Iris pigment epithelial cell (primary cell): ENCODE measurements around the gene PDZRN3.

Experiments used
- DNase-seq: peaks from one replicate; pipeline ENCODE4 v3.0.0-alpha.2; 2011; ENCODE audit warnings: low read depth

Gene PDZRN3

DNA sequence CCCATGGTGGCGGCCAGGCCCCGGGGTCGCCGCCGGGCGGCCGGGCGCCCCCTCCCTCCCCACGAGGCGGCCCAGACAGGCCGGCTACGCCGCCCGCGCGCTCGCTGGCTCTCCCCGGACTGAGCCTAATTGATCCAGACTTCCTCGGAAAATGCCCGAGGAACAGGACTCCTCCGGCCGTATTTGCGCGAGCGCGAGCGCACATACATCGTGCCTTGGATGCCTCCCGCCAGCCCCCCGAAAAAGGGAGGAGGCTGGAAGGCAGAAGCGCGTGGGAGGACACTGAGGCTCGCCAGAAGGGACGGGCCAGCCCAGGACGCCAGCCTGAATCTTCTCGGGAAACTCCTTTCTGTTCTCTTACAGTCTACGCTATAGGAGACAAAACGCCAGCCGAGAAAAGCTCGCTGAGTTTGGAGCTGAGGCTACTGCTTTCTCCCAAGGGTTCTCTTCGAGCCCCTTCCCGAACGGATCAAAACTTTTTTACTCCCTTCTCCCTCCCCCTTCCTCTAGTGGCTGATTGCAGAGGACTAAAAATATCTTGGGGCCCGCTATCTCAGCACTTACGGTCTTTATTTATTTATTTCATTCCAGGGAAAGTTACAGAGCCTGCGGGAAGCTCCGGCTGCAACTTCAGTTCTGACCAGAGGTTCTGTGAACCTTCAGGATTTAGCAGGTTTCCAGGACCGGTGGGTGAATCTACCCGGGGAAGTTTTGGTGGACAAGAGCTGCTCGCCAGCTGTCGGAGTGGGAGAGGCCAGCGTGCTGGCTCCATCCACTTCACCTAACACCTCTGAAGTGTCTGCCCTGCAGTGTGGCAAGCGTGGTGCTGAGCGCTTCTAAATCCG lies at the start of gene PDZRN3:
Gene PDZRN3 (minus strand): TSS at position 121 of the 845 bp plus-strand sequence.
- peak; percentile 45 for DNase-seq

DNA sequence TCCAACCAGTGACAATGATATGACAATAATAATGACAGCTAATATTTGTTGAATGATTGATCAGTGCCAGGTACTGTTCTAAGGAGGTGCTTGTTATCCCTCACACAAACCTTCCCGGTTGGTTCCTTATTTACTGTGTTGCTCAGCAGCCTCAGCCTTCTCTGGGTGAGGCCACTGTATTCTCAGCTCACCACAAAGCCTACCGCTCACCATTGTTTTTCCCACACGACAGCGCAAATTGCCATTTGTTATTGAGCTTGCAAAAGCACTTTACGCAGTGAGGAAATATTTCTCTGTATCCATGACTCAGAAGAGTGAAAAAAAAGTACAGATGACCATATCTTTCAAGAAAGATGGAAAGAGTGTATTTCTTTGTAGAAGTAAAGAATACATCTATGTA lies 49.5 kb upstream of the PDZRN3 start:
- no peak for DNase-seq

DNA sequence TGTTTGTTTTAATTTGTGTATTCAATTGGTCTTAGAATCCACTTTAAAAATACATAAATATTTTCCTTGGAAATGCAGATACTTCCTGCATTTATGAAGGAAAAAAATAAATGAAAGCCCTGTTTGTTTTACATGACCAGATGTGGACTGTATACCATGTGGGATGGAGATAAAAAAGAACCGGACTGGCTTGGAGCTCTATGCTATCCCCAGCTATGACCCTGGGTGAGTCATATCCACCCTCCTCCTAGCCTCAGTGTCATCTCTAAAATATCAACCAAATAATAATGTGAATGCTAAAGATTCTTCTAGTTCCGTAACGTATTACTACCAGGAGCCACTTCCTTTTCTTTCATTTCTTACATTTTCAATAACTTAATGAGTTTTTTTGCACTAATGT lies 44.5 kb upstream of the PDZRN3 start:
- peak; percentile 15 for DNase-seq

DNA sequence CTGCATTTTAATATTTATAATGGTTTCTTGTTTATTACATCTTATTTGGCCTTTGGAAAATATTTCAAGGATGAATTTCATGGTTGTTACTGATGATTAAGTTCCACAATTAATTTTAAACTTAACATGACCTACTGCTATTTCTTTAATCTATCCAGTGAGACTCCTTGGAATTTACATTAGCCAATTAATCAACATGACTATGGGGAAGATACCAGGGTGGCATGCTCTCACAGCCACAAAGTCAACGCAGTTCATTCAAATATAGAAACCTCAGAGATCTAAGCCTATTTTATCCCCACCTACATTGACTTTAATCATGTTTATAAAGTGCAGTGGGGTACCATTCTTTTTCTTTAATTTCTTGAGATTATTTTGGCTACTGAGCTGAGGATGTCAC lies 43.6 kb upstream of the PDZRN3 start:
- DNase-seq: no peak

DNA sequence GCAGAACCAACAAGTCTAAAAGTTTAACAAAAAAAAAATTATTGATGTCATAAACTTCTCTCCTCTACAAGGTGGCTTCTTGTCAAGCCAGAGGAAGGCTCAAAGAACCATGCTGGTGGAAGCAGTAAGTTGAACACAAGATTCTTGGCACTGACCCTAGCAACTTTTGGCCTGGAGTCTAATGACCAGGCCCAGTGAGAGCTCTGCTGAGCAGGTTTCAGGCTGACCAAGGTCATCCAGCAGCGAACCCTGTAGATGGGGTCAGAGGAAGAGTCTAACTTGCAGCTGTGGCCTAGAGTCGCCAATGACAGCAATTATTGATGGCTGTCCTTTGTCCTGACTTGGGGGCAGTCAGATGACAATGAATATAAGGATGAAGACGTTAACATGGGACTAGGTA lies 43.1 kb upstream of the PDZRN3 start:
- DNase-seq: no peak

DNA sequence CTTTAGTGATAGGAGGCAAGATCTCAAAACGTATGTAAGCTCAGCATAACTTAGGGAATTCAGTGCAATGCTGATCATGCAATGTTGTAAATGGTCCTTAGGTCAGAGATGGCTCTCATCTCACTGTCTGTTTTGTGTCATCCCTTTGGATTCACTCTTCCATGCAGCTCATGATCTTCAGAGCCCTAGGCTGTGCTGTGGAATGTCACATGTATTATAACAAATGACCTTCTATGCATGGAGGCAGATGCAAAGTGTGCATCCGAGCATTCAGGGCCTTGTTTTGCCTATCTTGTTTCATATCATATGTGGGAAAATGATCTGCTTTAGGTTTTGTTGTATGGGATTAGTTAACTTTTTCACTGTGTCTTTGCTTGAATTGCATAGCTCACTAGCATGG lies 40.5 kb upstream of the PDZRN3 start:
- no peak for DNase-seq

DNA sequence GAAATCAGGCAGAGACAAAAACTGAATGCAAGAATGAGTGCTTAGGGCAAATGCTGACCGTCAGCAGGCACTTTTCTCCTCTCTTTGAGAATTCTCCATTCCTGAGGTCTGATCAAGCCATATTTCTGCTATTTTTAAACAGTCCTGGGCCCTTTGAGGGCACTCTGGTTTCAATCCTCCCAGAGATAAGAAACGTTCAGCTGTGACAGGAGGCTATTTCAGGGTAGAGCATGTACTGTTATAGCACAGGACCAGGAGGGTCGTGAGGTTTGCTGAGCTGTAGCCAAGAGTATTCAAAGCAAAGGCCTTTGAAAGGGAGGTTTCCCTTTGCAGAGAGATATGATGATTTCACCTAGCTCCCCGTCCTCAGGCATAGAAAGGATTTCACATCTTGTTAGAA lies 39.6 kb upstream of the PDZRN3 start:
- no peak for DNase-seq

DNA sequence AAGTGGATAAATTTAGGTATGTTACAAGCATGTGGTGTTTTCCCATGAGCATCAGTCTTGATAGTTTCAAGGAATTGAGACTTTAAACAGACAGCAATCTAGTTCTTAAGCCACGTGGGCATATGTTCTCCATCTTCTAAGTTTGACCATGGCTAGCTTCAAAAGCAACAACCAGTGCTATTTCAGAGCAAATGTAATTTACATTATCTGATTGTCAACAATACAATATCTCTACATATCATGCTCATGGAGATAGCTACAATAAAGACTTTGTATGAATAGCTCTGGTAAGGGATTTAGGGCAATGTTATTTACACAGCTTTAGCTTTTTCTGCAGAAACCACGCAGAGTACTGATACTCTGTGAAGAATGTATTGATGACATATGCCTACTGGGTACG lies 38.8 kb upstream of the PDZRN3 start:
- DNase-seq: no peak

DNA sequence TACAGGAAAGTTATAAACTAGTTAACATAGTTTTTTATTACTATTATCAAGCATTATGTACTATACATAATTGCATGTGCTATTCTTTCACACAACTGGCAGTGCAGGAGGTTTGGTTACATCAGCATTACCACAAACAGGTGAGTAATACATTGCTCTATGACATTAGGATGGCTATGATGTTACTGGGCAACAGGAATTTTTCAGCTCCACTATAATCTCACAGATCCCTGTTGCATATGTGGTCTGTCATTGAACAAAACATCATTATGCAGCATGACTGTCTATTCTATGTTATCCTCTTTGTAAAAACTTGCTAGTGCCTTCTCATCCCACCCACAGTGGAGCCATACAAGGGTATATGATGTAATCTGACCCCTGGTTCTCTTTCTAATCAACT lies 36.5 kb upstream of the PDZRN3 start:
- peak; percentile 63 for DNase-seq

DNA sequence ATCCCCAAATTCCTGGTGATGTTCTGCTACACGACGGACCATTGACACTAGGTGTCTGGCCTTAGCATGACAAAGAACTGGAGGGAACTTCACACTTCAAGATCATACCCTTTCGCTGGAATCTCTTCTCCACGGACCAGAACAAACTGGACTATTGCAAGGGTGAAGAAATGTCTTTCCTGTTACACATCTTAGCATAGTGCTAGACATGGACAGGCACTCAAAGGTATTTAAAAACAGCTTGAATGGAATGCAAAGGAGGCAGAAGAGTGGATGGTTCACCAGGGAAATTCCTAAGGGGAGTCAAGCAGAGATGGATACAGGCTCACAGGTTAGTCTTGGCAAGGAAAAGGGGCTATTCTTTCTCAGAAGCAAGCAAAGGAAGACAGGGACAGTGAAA lies 33.5 kb upstream of the PDZRN3 start:
- no peak for DNase-seq

DNA sequence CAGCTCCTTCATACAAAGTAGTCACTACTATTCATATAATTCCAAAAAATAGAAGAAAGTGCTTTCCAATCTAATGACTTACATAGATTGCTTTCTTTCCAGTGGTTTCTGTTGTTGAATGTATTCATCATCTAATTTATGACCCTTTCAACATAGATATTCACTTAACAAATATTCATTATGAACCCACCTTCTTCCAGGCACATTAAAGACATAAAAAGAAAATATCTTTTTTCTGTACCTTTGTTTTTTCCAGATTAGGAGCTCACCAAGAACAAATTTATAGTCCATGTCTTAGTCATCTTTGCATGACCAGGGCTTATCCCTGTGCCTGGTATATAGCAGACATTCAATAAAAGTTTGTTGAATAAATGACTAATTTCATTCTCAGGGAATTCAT lies 32.4 kb upstream of the PDZRN3 start:
- no peak for DNase-seq

DNA sequence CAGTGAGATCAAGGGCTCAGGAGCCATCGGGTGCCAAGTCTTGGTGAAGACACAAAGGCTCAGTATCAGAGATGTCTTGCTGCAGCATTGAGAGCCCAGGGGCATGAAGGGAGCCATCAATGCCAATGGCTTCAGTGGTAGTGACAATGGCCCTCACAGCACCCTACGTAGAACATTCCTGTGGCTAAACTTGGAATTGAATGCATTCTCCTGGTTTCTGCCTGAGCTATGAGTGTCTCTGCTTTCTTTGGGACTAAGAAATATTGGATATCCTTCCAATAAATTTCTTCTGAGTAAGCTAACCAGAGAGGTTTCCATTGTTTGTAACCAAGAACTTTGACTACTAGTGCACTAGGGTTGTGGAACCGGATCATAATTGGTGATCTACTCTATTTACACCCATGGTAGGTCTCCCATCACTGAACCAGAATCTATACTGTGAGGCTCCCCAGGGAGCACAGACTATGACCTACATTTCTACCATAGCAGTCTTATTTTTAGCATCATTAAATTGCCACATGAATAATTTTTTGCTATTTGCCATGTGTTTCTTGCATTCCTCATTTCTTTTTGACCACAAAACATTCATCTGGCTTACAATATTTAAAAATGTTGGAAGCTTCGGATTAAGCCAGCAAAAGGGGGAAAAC lies 31.6 kb upstream of the PDZRN3 start:
- DNase-seq: peak; percentile 21

DNA sequence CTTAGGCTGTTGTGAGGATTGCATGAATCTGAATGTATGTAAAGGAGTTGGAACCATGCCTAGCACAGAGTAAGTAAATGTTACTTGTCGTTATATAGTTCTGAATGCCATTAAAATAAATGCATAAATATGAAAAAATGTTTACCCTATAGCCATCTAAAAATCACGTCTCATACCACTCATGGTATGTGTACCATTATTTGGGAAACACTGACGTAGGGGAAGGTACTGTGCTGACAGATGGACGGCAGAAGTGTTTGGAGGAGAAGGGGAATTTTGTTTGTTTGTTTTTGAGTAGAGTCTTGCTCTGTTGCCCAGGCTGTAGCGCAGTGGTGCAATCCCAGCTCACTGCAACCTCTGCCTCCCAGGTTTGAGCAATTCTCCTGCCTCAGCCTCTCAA lies 30.5 kb upstream of the PDZRN3 start:
- DNase-seq: no peak

DNA sequence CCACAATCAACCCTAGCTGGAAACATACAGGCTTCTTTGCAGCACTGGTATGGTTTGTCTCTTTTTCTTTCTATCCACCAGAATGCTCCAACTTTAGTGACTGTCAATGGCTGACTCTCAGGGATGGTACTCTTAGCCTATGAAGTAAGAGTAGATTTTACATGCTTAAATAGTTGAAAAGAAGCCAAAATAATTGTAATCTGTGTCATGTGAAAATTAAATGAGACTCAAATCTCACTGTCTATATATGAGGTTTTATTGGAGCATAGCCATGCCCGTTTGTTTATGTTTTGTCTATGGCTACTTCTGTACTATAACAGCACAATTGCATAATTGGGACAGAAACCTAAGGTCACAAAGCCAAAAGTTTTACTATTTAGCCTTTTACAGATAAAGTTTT lies 29.1 kb upstream of the PDZRN3 start:
- DNase-seq: peak; percentile 8

DNA sequence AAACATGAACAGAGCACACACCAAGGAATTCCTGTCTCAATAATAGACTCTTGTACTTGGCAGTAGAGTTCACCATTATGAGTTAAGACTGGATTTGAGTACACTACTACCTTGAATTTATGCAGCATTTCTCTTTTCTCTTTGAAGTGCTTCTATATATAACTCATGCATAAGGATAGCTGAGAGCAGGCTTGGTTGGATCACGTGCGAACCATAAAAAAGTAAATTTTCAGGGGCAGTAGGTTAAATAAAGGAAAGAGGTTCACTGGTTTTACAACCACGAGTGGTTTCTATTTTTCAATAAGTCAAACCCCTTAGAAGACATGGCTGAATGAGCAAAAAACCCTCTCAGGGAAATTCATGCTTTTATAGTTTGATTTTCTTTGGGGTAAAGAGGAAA lies 28.6 kb upstream of the PDZRN3 start:
- DNase-seq: no peak

DNA sequence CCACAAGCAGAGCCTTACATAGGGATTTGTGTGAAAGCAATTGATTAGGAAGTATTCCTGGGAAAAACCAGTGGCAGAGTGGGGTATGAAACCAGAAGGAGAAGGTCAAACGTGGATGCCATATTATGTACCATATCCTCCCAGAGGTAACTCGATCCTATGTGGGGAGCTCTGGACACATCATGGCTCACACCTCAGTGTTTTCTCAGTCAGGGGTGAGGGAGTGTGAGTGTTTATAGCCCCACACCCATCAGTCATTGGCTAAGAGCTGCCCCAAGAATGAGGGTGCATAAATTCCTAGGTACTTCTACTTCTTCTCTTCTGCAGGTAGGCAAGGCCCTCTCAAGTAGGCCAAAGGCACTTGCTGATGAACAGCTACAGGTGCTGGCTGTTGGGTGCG lies 28.2 kb upstream of the PDZRN3 start:
- DNase-seq: no peak

DNA sequence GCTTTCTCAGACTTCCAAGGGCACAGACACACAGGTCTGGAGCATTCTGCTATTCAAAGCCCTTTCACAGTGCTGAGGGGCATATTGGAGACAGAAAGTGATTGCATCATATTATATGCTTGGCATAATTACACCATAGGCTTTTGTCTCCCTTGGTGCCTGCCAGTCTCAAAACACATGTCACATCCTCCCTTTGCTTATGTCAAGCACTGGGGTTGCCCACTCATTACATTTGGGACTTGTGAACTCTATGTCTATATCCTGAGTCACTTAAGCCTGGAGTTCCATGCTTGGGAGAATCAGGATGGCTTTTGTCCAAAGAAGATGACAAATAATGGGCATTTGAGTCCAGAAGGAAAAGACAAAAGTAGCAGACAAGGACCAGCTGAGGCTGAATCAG lies 12.3 kb upstream of the PDZRN3 start:
- DNase-seq: no peak

DNA sequence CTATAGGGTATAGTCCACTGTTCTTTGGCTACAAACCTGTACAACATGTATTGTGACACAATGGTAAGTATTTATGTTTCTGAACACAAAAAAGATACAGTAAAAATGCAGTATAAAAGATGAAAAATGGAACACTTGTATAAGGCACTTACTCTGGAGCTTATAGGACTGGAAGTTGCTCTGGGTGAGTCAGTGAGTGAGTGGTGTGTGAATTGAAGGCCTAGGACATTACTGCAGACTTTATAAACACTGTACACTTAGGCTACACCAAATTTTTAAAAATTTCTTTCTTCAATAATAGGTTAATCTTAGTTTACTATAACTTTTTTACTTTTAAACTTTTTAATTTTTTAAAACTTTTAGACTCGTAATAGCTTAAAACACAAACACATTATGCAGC lies 10.5 kb upstream of the PDZRN3 start:
- no peak for DNase-seq

DNA sequence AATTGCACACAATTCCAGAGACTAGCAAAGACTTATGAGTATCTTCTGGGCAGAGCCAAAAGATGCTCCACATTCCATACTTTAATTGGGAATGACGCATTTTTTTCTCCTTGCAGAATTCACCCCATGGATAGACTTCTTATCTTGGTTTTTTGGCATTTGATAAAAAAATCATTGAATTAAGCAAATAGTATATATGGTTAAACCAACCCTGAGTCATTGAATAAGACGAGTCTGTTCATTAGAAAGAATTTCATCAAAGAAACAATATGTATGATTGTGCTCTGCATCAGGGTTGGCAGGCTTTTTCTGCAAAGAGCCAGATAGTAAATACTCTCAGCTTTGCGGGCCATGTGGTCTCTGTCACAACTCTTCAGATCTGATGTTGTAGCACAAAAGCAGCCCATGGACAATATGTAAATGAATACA lies 9.2 kb upstream of the PDZRN3 start:
- no peak for DNase-seq

DNA sequence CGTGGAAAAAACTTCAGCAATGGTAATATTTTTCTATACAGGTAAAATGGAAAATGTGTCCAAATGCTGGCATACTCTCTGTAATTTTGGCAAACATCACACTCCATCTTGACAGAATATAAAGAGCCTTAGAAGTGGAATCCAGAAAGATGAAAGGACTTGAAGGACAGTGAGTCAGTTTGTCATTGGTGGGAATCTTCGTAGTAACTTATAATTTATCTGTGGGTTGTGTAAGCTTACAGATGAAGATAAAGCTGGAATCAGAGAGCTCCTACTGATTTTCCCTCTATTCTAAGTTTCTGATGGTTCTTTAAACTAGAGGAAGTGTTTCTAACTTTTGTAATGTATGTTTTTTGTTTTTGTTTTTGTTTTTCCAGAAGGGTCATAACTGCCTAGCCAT lies 8.7 kb upstream of the PDZRN3 start:
- no peak for DNase-seq

DNA sequence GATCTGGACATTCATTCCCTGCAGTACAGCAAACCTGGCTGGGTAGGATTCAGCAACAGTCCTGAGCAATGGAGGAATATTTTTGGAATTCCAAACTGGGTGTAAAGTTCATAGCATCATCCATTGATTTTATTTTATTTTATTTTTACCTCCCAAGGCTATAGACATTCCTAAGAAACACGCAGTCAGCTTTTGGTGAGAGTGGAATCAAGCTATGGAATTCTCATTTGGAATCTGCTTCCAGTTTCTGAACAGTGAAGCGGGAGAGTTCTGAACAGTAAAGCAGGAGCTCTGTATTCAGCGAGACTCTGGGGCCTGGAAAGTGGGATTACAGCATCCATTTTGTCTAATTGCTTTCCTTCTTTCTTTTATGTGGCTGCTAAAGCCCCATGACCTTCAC lies 1.4 kb upstream of the PDZRN3 start:
- no peak for DNase-seq

DNA sequence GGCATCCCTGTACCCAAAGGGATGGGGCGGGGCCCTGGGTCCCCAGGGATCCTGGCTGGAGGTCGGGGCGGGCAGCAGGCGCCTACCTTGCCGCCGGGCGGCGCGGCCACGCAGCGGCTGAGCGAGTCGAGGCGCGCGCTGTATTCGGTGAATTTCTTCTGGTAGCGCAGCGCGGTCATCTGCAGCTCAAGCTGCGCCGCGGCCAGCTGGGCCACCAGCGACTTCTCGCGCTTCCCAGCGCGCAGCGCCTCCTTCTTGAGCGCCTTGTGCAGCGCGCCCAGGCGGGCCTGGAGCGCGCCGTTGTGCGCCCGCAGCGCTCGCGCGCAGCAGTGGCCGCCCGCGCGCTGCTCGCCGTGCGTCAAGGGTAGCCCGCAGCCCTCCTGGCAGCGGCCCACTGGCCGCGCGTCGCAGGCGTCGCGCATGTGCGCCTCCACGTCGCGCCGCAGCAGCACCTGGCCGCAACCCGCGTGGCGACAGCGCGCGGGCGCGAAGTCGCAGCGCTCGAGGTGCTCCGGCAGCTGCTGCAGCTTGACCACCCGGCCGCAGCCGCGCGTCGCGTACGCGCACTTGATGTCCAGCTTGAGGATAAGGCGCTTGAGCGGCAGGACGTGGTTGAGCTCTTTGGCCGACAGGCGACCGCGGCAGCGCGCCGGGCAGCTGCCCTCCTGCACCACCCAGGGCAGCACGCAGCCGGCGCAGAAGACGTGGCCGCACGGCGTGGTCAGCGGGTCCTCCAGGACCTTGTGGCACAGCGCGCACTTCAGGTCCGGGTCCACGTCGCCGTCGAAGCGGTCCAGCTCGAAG lies 522 bp downstream of the PDZRN3 start:
- peak; percentile 52 for DNase-seq

DNA sequence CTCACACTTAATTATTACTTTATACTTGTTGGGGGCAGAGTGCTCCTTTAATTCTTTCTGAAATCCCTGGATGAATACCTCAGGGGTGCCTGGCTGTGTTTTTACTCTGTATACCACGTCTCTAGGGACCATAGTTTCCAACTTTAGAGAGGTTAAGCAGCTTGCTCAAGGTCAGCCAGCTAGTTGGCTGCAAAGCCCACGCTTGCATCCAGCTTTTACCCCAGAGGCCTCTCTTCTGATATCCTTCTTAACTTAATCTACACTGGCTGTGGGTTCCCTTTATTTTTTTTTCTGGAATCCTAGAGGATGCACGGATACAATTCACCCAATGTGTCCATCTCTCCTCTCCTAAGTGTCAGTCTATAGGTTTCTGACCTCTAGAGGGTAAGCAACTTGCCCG lies 1.4 kb downstream of the PDZRN3 start:
- DNase-seq: no peak
